GM23248 (cell line): Measurements from ENCODE around the gene CFAP251.
"Not testable (repeated sequence)": the region's sequence is repeated elsewhere in the genome, so short reads cannot be mapped to it uniquely, and the experiment has no call there.

Experiments
- EZH2 ChIP-seq: fragments of 200-600 bp; sonication (generic); IDR thresholded peaks from 2 replicates; pipeline ENCODE4 v1.6.1; 2018; ENCODE audit warnings: antibody characterized with exemption, mild to moderate bottlenecking; ENCODE audit not compliant: insufficient read depth, poor library complexity, severe bottlenecking
- EZH2phosphoT487 ChIP-seq: fragments of 200-600 bp; sonication (generic); IDR thresholded peaks from 2 replicates; pipeline ENCODE4 v1.6.1; 2018; ENCODE audit warnings: antibody characterized with exemption, moderate library complexity, mild to moderate bottlenecking, low read depth; ENCODE audit not compliant: insufficient read depth

- not testable (repeated sequence) for TF ChIP-seq EZH2, EZH2phosphoT487
Measured at GRCh38 chr12:122041458-122041857, 123.1 kb downstream of the CFAP251 start.
